NCI-H774 (cell line): ENCODE data around the gene ARHGAP26.
A peak's percentile ranks its signal among the peaks of the same experiment; 100 is the strongest.
"Not testable (repeated sequence)": the region's sequence is repeated elsewhere in the genome, so short reads cannot be mapped to it uniquely, and the experiment has no call there.

Source experiments
- DNase-seq: peaks from one replicate; lab custom pipeline; 2025; lab: John Stamatoyannopoulos, UW

The ARHGAP26 gene

GRCh38 chr5:143065185-143065965, 295.2 kb downstream of the ARHGAP26 start:
- no peak for DNase-seq

- DNase-seq = no peak
Measured at GRCh38 chr5:143065996-143066522, 295.9 kb downstream of the ARHGAP26 start.

- DNase-seq = no peak
Measured at GRCh38 chr5:143066556-143067281, 296.5 kb downstream of the ARHGAP26 start.

- DNase-seq = no peak
Measured at GRCh38 chr5:143068712-143069111, 298.5 kb downstream of the ARHGAP26 start.

- DNase-seq = no peak
Measured at GRCh38 chr5:143071927-143072326, 301.8 kb downstream of the ARHGAP26 start.

- DNase-seq = no peak
Measured at GRCh38 chr5:143072734-143073133, 302.6 kb downstream of the ARHGAP26 start.

GRCh38 chr5:143073766-143074165, 303.6 kb downstream of the ARHGAP26 start:
- no peak for DNase-seq

- DNase-seq = no peak
Measured at GRCh38 chr5:143074414-143074996, 304.3 kb downstream of the ARHGAP26 start.

GRCh38 chr5:143076377-143076776, 306.2 kb downstream of the ARHGAP26 start:
- no peak for DNase-seq

- DNase-seq = no peak
Measured at GRCh38 chr5:143077453-143078103, 307.4 kb downstream of the ARHGAP26 start.

- no peak for DNase-seq
Measured at GRCh38 chr5:143078313-143078712, 308.1 kb downstream of the ARHGAP26 start.

- no peak for DNase-seq
Measured at GRCh38 chr5:143078971-143079370, 308.8 kb downstream of the ARHGAP26 start.

GRCh38 chr5:143080407-143080806, 310.2 kb downstream of the ARHGAP26 start:
- no peak for DNase-seq

- DNase-seq = no peak
Measured at GRCh38 chr5:143080982-143081381, 310.8 kb downstream of the ARHGAP26 start.

- no peak for DNase-seq
Measured at GRCh38 chr5:143083006-143083405, 312.8 kb downstream of the ARHGAP26 start.

- DNase-seq = no peak
Measured at GRCh38 chr5:143084407-143084806, 314.2 kb downstream of the ARHGAP26 start.

- peak; percentile 12 for DNase-seq
Measured at GRCh38 chr5:143085319-143085917, 315.2 kb downstream of the ARHGAP26 start.

GRCh38 chr5:143086546-143086907, 316.4 kb downstream of the ARHGAP26 start:
- DNase-seq = no peak

- no peak for DNase-seq
Measured at GRCh38 chr5:143086908-143087637, 316.9 kb downstream of the ARHGAP26 start.

- DNase-seq = not testable (repeated sequence)
Measured at GRCh38 chr5:143088702-143089101, 318.5 kb downstream of the ARHGAP26 start.

- DNase-seq = not testable (repeated sequence)
Measured at GRCh38 chr5:143090044-143090443, 319.9 kb downstream of the ARHGAP26 start.
